Neural crest cell (in vitro differentiated cells): ENCODE results near the gene MOG. TPM values are rescaled to one million over a fixed set of nuclear protein-coding genes. Genes with fewer than 3 reads are reported as not detected.

Source experiments
- DNase-seq: peaks from one replicate; pipeline ENCODE4 v3.0.0; 2021; ENCODE audit warnings: low read depth, mixed read lengths, low spot score
- H3K27ac Mint-ChIP-seq: one replicate; pipeline ENCODE4 v1.8.0; 2021; ENCODE audit warnings: mild to moderate bottlenecking, mixed read lengths; ENCODE audit not compliant: unreplicated experiment
- H3K27me3 Mint-ChIP-seq: 2 replicates; pipeline ENCODE4 v1.8.0; 2021; ENCODE audit warnings: low read depth, mild to moderate bottlenecking, mixed read lengths
- H3K36me3 Mint-ChIP-seq: 2 replicates; pipeline ENCODE4 v1.8.0; 2021; ENCODE audit warnings: low read depth, mild to moderate bottlenecking, mixed read lengths
- H3K4me1 Mint-ChIP-seq: 2 replicates; pipeline ENCODE4 v1.8.0; 2021; ENCODE audit warnings: mixed read lengths
- H3K4me3 Mint-ChIP-seq: one replicate; pipeline ENCODE4 v1.8.0; 2021; ENCODE audit warnings: mild to moderate bottlenecking, mixed read lengths
- H3K9me3 Mint-ChIP-seq: 2 replicates; pipeline ENCODE4 v1.8.0; 2021; ENCODE audit warnings: mixed read lengths
- CTCF ChIP-seq: fragments of 200-600 bp; sonication (generic); conservative IDR thresholded peaks from 2 replicates; pipeline ENCODE4 v1.5.0; 2021; ENCODE audit warnings: antibody characterized with exemption, mild to moderate bottlenecking
- total RNA-seq: library from RNA; stranded (reverse); gene quantifications from 2 replicates; pipeline ENCODE4 v1.2.1, GENCODE V29; 2021

The MOG gene
- total RNA-seq, 1 donor from 2014 or later = not detected

GRCh38 chr6:29631860-29632731, 24.8 kb upstream of the MOG start:
- Mint-ChIP-seq H3K36me3 (no peaks in the 10 kb centered on the region), H3K4me3 (peak overlapping the region; percentile 94), H3K4me1 (peaks cover 54% of the 10 kb centered on the region), H3K9me3 (no peaks in the 10 kb centered on the region), H3K27ac (peak overlapping the region; percentile 9), H3K27me3 (peaks cover 30% of the 10 kb centered on the region)
- no peak for TF ChIP-seq CTCF
- DNase-seq = peak; percentile 47

GRCh38 chr6:29632789-29633533, 23.9 kb upstream of the MOG start, which contains the start of gene GABBR1:
Gene GABBR1 (minus strand): TSS chr6:29633183. CDS start chr6:29632385, 798 bp downstream.
- H3K36me3 Mint-ChIP-seq = no peaks in the 10 kb centered on the region
- H3K9me3 Mint-ChIP-seq = no peaks in the 10 kb centered on the region
- H3K4me1 Mint-ChIP-seq = peaks cover 54% of the 10 kb centered on the region
- H3K4me3 Mint-ChIP-seq = peak within 1 kb of the TSS; percentile 94
- TF ChIP-seq CTCF = no peak
- H3K27me3 Mint-ChIP-seq = peaks cover 29% of the 10 kb centered on the region
- H3K27ac Mint-ChIP-seq = peak within 1 kb of the TSS; percentile 96
- peak; percentile 78 for DNase-seq

GRCh38 chr6:29633534-29633905, 23.4 kb upstream of the MOG start:
- Mint-ChIP-seq H3K27me3 (peaks cover 29% of the 10 kb centered on the region), H3K27ac (peak overlapping the region; percentile 96), H3K9me3 (no peaks in the 10 kb centered on the region), H3K4me3 (peak overlapping the region; percentile 94), H3K4me1 (peaks cover 49% of the 10 kb centered on the region), H3K36me3 (no peaks in the 10 kb centered on the region)
- no peak for DNase-seq
- TF ChIP-seq CTCF = no peak

GRCh38 chr6:29637247-29637646, 19.6 kb upstream of the MOG start:
- Mint-ChIP-seq H3K27me3 (peaks cover 4% of the 10 kb centered on the region), H3K4me1 (peaks cover 12% of the 10 kb centered on the region), H3K4me3 (no peak overlapping the region), H3K36me3 (no peaks in the 10 kb centered on the region), H3K9me3 (no peaks in the 10 kb centered on the region), H3K27ac (no peak overlapping the region)
- DNase-seq = no peak
- no peak for TF ChIP-seq CTCF

GRCh38 chr6:29641430-29642148, 15.3 kb upstream of the MOG start:
- H3K4me1 Mint-ChIP-seq = no peaks in the 10 kb centered on the region
- no peak for DNase-seq
- no peaks in the 10 kb centered on the region for H3K9me3 Mint-ChIP-seq
- no peaks in the 10 kb centered on the region for H3K36me3 Mint-ChIP-seq
- H3K4me3 Mint-ChIP-seq = no peak overlapping the region
- no peak overlapping the region for H3K27ac Mint-ChIP-seq
- H3K27me3 Mint-ChIP-seq = no peaks in the 10 kb centered on the region
- TF ChIP-seq CTCF = no peak
